Neural cell (in vitro differentiated cells): ENCODE data around the gene TMEM107. TPM values are rescaled to one million over a fixed set of nuclear protein-coding genes. Genes with fewer than 3 reads are reported as not detected.
A peak's percentile ranks its signal among the peaks of the same experiment; 100 is the strongest.

Source experiments
- H2AFZ ChIP-seq: fragments of 200-600, 300-800 bp; sonication (generic), shearing (Covaris generic); 2 replicates; pipeline ENCODE4 v1.6.0; 2014; ENCODE audit warnings: low read depth, mild to moderate bottlenecking, antibody characterized with exemption, low read length, moderate library complexity
- H3F3A ChIP-seq: fragments of 200-600 bp; shearing (Covaris generic); 2 replicates; pipeline ENCODE4 v1.6.1; 2016; ENCODE audit warnings: mild to moderate bottlenecking, moderate library complexity, mixed read lengths, antibody characterized with exemption, low read length; ENCODE audit not compliant: insufficient read depth, poor library complexity, severe bottlenecking
- H3K27ac ChIP-seq: fragments of 200-600, 300-800 bp; sonication (generic), shearing (Covaris generic); 2 replicates; pipeline ENCODE4 v1.5.1; 2014; ENCODE audit warnings: mild to moderate bottlenecking, low read length, moderate library complexity
- H3K27me3 ChIP-seq: fragments of 300-800, 200-600 bp; sonication (generic), shearing (Covaris generic); 2 replicates; pipeline ENCODE4 v1.6.0; 2014; ENCODE audit warnings: mild to moderate bottlenecking, low read depth, low read length, moderate library complexity; ENCODE audit not compliant: insufficient read depth
- H3K36me3 ChIP-seq: fragments of 300-800, 200-600 bp; sonication (generic), shearing (Covaris generic); 2 replicates; pipeline ENCODE4 v1.5.1; 2014; ENCODE audit warnings: mild to moderate bottlenecking, antibody characterized with exemption, low read length, moderate library complexity; ENCODE audit not compliant: insufficient read depth
- H3K4me2 ChIP-seq: fragments of 300-800, 200-600 bp; sonication (generic), shearing (Covaris generic); 2 replicates; pipeline ENCODE4 v1.6.0; 2014; ENCODE audit warnings: mild to moderate bottlenecking, low read length
- H3K4me3 ChIP-seq: fragments of 300-800, 200-600 bp; sonication (generic), shearing (Covaris generic); 2 replicates; pipeline ENCODE4 v1.5.1; 2014; ENCODE audit warnings: mild to moderate bottlenecking, low read length, moderate library complexity
- H3K79me2 ChIP-seq: fragments of 200-600 bp; shearing (Covaris generic); replicated peaks from 2 replicates; pipeline ENCODE4 v1.6.0; 2014; ENCODE audit warnings: mild to moderate bottlenecking, low read length, moderate library complexity; ENCODE audit not compliant: insufficient read depth
- H3K9ac ChIP-seq: fragments of 300-800, 200-600 bp; sonication (generic), shearing (Covaris generic); 2 replicates; pipeline ENCODE4 v1.6.1; 2016; ENCODE audit warnings: mild to moderate bottlenecking, low read length, mixed read lengths
- H3K9me2 ChIP-seq: fragments of 200-600 bp; shearing (Covaris generic); 2 replicates; pipeline ENCODE4 v1.6.1; 2016; ENCODE audit warnings: mild to moderate bottlenecking, low read length, mixed read lengths; ENCODE audit not compliant: insufficient read depth
- H3K9me3 ChIP-seq: fragments of 200-600, 300-800 bp; sonication (generic), shearing (Covaris generic); 2 replicates; pipeline ENCODE4 v1.6.1; 2016; ENCODE audit warnings: mild to moderate bottlenecking, mixed run types, low read length, moderate library complexity, mixed read lengths
- H4K20me1 ChIP-seq: fragments of 200-600 bp; shearing (Covaris generic); 2 replicates; pipeline ENCODE4 v1.6.1; 2016; ENCODE audit warnings: mild to moderate bottlenecking, mixed run types; ENCODE audit not compliant: insufficient read depth
- CTCF ChIP-seq: fragments of 450-650 bp; IDR thresholded peaks from 2 replicates; pipeline ENCODE4 v1.5.1; 2014; ENCODE audit warnings: antibody characterized with exemption, mild to moderate bottlenecking, moderate library complexity; ENCODE audit not compliant: poor library complexity, severe bottlenecking
- EZH2 ChIP-seq: fragments of 200-600, 300-800 bp; shearing (Covaris generic), sonication (generic); IDR thresholded peaks from 2 replicates; pipeline ENCODE4 v1.6.1; 2014; ENCODE audit warnings: antibody characterized with exemption, low read length, borderline replicate concordance, mild to moderate bottlenecking; ENCODE audit not compliant: insufficient read depth, poor library complexity, severe bottlenecking
- MXI1 ChIP-seq: fragments of 450-650 bp; conservative IDR thresholded peaks from 2 replicates; pipeline ENCODE4 v1.6.1; 2014; ENCODE audit warnings: antibody characterized with exemption, mild to moderate bottlenecking; ENCODE audit not compliant: poor library complexity, severe bottlenecking
- POLR2AphosphoS5 ChIP-seq: IDR thresholded peaks from 2 replicates; pipeline ENCODE4 v1.6.1; 2012
- RAD21 ChIP-seq: fragments of 450-650 bp; conservative IDR thresholded peaks from 2 replicates; pipeline ENCODE4 v1.6.1; 2014; ENCODE audit warnings: antibody characterized with exemption, mild to moderate bottlenecking, moderate library complexity
- REST ChIP-seq: IDR thresholded peaks from 2 replicates; pipeline ENCODE4 v1.6.1; 2012; ENCODE audit warnings: borderline replicate concordance
- SMC3 ChIP-seq: fragments of 450-650 bp; conservative IDR thresholded peaks from 2 replicates; pipeline ENCODE4 v1.6.1; 2014; ENCODE audit warnings: antibody characterized with exemption, mild to moderate bottlenecking, moderate library complexity; ENCODE audit not compliant: poor library complexity
- TAF1 ChIP-seq: IDR thresholded peaks from 2 replicates; pipeline ENCODE4 v1.6.1; 2012; ENCODE audit warnings: low read depth
- polyA plus RNA-seq: library from polyadenylated mRNA; depleted of rRNA; stranded (reverse); fragments of >200 nt; gene quantifications from 2 replicates; pipeline ENCODE4 v1.2.3, GENCODE V29; 2014

The TMEM107 gene
- polyA plus RNA-seq, 1 donor from 2014 or later, result 31.7 TPM

GRCh38 chr17:8150194-8151119, 25.7 kb downstream of the TMEM107 start:
- Histone ChIP-seq H3K79me2 (no peaks in the 10 kb centered on the region), H3K9me2 (no peaks in the 10 kb centered on the region), H4K20me1 (no peaks in the 10 kb centered on the region), H3K9ac (peak overlapping the region; percentile 95), H3F3A (peaks cover 6% of the 10 kb centered on the region), H2AFZ (no peak overlapping the region), H3K9me3 (no peaks in the 10 kb centered on the region), H3K27me3 (no peaks in the 10 kb centered on the region), H3K27ac (peak overlapping the region; percentile 95), H3K4me3 (peak overlapping the region; percentile 92), H3K36me3 (no peaks in the 10 kb centered on the region), H3K4me2 (peak overlapping the region; percentile 63)
- TF ChIP-seq SMC3 (no peak), TAF1 (peak; percentile 35)

- Histone ChIP-seq H3K9ac (no peak overlapping the region), H3K27ac (no peak overlapping the region), H3K9me3 (no peaks in the 10 kb centered on the region), H3K9me2 (no peaks in the 10 kb centered on the region), H3F3A (peaks cover 6% of the 10 kb centered on the region), H3K4me2 (no peak overlapping the region), H4K20me1 (no peaks in the 10 kb centered on the region), H2AFZ (no peak overlapping the region), H3K27me3 (no peaks in the 10 kb centered on the region), H3K4me3 (no peak overlapping the region), H3K79me2 (no peaks in the 10 kb centered on the region), H3K36me3 (no peaks in the 10 kb centered on the region)
- TF ChIP-seq RAD21 (no peak), MXI1 (no peak), EZH2 (no peak), POLR2AphosphoS5 (no peak), TAF1 (no peak), REST (no peak), SMC3 (no peak), CTCF (no peak)
These were observed 26.6 kb downstream of the TMEM107 start for GRCh38 chr17:8149419-8150193.
